ENCODE measurements around the gene PALD1.

The PALD1 gene

DNA sequence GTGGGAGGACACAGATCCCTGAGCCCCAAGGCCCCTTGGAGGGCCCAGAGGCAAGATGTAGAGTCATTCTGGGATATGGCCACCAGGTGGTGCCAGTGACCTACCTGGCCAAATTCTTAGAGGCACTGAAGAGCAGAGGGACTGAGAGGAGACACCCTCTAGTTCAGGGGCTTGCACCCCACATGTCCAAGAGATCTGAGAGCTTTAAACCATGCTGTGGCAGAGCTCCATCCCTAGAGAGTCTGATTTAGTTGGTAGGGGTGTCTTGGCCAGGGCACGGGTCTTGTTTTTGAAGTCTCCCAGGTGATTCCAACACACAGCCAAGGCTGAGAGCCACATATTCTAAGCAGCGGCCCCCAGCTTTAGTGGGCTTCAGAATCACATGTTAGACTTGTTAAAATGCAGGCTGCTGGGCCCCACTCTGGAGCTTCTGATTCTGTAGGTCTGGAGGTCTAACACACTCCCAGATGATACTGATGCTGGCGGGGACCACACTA is 71.4 kb downstream of the PALD1 start:
- no peaks in the 10 kb centered on the region for H3K4me1 ChIP-seq (ENCODE audit: low read depth, poor library complexity, severe bottlenecking)
- H3K36me3 ChIP-seq (ENCODE audit: insufficient read depth), result no peaks in the 10 kb centered on the region
- H4K20me1 ChIP-seq (ENCODE audit: insufficient read depth), result no peaks in the 10 kb centered on the region
- no peak overlapping the region for H3K9ac ChIP-seq
- H3K79me2 ChIP-seq (ENCODE audit: insufficient read depth, low read depth), result no peaks in the 10 kb centered on the region
- H3K4me3 ChIP-seq (IDR thresholded peaks at IDR 0.05; ENCODE audit: insufficient read depth, low read depth, low read length), result no peak overlapping the region
- no peak overlapping the region for H2AFZ ChIP-seq (ENCODE audit: low read depth)
- H3K27me3 ChIP-seq (ENCODE audit: insufficient read depth, low read depth), result peaks cover 8% of the 10 kb centered on the region; the same call in 1 of the 2 replicates
- TF ChIP-seq, protein P1, sequence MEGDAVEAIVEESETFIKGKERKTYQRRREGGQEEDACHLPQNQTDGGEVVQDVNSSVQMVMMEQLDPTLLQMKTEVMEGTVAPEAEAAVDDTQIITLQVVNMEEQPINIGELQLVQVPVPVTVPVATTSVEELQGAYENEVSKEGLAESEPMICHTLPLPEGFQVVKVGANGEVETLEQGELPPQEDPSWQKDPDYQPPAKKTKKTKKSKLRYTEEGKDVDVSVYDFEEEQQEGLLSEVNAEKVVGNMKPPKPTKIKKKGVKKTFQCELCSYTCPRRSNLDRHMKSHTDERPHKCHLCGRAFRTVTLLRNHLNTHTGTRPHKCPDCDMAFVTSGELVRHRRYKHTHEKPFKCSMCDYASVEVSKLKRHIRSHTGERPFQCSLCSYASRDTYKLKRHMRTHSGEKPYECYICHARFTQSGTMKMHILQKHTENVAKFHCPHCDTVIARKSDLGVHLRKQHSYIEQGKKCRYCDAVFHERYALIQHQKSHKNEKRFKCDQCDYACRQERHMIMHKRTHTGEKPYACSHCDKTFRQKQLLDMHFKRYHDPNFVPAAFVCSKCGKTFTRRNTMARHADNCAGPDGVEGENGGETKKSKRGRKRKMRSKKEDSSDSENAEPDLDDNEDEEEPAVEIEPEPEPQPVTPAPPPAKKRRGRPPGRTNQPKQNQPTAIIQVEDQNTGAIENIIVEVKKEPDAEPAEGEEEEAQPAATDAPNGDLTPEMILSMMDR (conservative IDR thresholded peaks at IDR 0.05; ENCODE audit: low read depth, low read length), result peak; percentile 83
- H3K4me2 ChIP-seq, result no peak overlapping the region
- H3K27ac ChIP-seq, result no peak overlapping the region

- no peak overlapping the region for H3K27ac ChIP-seq
- no peaks in the 10 kb centered on the region for H4K20me1 ChIP-seq (ENCODE audit: insufficient read depth)
- no peaks in the 10 kb centered on the region for H3K79me2 ChIP-seq (ENCODE audit: insufficient read depth, low read depth)
- H2AFZ ChIP-seq (ENCODE audit: low read depth), result no peak overlapping the region
- TF ChIP-seq, protein P1 (conservative IDR thresholded peaks at IDR 0.05; ENCODE audit: low read depth, low read length), result no peak
- no peak overlapping the region for H3K4me3 ChIP-seq (IDR thresholded peaks at IDR 0.05; ENCODE audit: insufficient read depth, low read depth, low read length)
- no peaks in the 10 kb centered on the region for H3K4me1 ChIP-seq (ENCODE audit: low read depth, poor library complexity, severe bottlenecking)
- peaks cover 8% of the 10 kb centered on the region; the same call in 1 of the 2 replicates for H3K27me3 ChIP-seq (ENCODE audit: insufficient read depth, low read depth)
- H3K4me2 ChIP-seq, result no peak overlapping the region
- H3K36me3 ChIP-seq (ENCODE audit: insufficient read depth), result no peaks in the 10 kb centered on the region
- no peak overlapping the region for H3K9ac ChIP-seq
Observed at GRCh38 chr10:70550459-70550858, 71.9 kb downstream of the PALD1 start.

GRCh38 chr10:70551466-70551865 is 72.9 kb downstream of the PALD1 start:
- H3K27me3 ChIP-seq (ENCODE audit: insufficient read depth, low read depth), result peaks cover 8% of the 10 kb centered on the region; the same call in 1 of the 2 replicates
- H3K4me3 ChIP-seq (IDR thresholded peaks at IDR 0.05; ENCODE audit: insufficient read depth, low read depth, low read length), result no peak overlapping the region
- H4K20me1 ChIP-seq (ENCODE audit: insufficient read depth), result no peaks in the 10 kb centered on the region
- H3K36me3 ChIP-seq (ENCODE audit: insufficient read depth), result no peaks in the 10 kb centered on the region
- H3K4me2 ChIP-seq, result no peak overlapping the region
- H3K27ac ChIP-seq, result no peak overlapping the region
- TF ChIP-seq, protein P1 (conservative IDR thresholded peaks at IDR 0.05; ENCODE audit: low read depth, low read length), result no peak
- no peak overlapping the region for H3K9ac ChIP-seq
- no peaks in the 10 kb centered on the region for H3K4me1 ChIP-seq (ENCODE audit: low read depth, poor library complexity, severe bottlenecking)
- H3K79me2 ChIP-seq (ENCODE audit: insufficient read depth, low read depth), result no peaks in the 10 kb centered on the region
- H2AFZ ChIP-seq (ENCODE audit: low read depth), result no peak overlapping the region

- no peak overlapping the region for H3K4me2 ChIP-seq
- no peaks in the 10 kb centered on the region for H3K36me3 ChIP-seq (ENCODE audit: insufficient read depth)
- H3K4me1 ChIP-seq (ENCODE audit: low read depth, poor library complexity, severe bottlenecking), result no peaks in the 10 kb centered on the region
- H2AFZ ChIP-seq (ENCODE audit: low read depth), result no peak overlapping the region
- no peak overlapping the region for H3K27ac ChIP-seq
- no peaks in the 10 kb centered on the region for H3K79me2 ChIP-seq (ENCODE audit: insufficient read depth, low read depth)
- no peaks in the 10 kb centered on the region for H4K20me1 ChIP-seq (ENCODE audit: insufficient read depth)
- no peak overlapping the region for H3K4me3 ChIP-seq (IDR thresholded peaks at IDR 0.05; ENCODE audit: insufficient read depth, low read depth, low read length)
- no peak overlapping the region for H3K9ac ChIP-seq
- peaks cover 8% of the 10 kb centered on the region; the same call in 1 of the 2 replicates for H3K27me3 ChIP-seq (ENCODE audit: insufficient read depth, low read depth)
- TF ChIP-seq, protein P1 (conservative IDR thresholded peaks at IDR 0.05; ENCODE audit: low read depth, low read length), result no peak
Observed at GRCh38 chr10:70551971-70552422, 73.4 kb downstream of the PALD1 start.

Data from KMS-11 (cell line).